ENCODE measurements around the gene LHPP. TPM values are rescaled to one million over a fixed set of nuclear protein-coding genes. Genes with fewer than 3 reads are reported as not detected.

Gene LHPP
- total RNA-seq, 1 donor from 2014 or later, result 8.4 TPM

DNA sequence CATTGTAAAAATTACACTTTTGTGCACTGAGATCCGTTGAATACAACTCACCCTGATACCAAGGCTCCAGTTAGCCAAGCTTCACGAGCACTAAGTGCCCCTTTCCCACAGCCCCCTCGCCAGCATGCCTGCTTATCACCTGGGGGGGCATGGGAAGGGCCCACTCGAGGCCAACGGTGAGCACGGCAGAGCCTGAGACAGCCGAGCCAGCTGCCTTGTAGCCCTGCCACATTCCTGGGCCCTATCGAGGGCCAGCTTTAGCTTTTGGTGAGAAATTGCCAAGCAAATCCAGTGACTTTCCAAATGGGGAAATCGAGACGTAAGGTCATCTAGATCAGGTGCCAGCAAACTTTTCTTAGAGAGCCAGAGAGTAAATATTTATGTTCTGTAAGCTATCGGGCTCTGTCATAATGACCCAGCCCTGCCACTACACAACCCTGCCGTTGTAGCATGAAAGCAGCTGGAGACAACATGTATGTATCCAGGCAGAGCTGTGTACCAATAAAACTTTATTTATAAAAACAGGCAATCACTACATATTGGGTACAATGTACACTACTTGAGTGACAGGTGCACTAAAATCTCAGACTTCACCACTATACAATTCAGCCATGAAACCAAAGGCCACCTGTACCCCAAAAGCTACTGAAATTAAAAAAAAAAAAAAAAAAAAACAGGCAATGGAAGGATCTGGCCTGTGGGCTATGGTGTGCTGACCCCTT is 198.9 kb downstream of the LHPP start:
- Mint-ChIP-seq H3K9me3 (no peaks in the 10 kb centered on the region), H3K27ac (no peak overlapping the region), H3K36me3 (ENCODE audit: low read depth) (no peaks in the 10 kb centered on the region), H3K27me3 (ENCODE audit: low read depth) (no peaks in the 10 kb centered on the region), H3K4me1 (ENCODE audit: low read depth) (peaks cover 18% of the 10 kb centered on the region), H3K4me3 (ENCODE audit: low read depth) (no peak overlapping the region)
- intact Hi-C loops (cut with micrococcal nuclease), result no loop called here
- no peak for DNase-seq (ENCODE audit: low spot score)

DNA sequence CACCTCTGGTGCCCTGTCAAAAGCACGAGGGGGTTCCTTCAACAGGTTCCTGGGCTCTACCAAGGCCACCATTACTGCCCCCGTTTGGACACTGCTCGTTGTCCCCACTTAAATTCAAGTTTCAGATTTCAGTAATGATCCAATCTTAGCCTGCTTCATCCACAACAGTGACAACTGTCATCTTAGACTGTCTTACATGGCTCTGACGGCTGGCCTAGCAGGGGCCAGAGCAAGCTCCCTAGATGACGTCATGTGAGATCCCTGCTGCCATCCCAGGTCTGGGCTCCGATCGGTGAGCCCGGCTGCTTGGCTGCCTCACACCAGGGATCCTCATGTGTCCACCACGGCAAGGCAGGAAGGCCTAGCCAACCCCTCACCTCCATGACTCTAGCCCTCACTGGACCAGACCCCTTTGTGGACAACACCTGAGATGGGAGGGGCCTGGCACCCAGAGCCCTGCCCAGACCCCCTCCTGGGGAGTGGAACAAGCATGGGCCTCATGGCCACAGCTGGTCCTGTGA is 200.1 kb downstream of the LHPP start:
- no peak for DNase-seq (ENCODE audit: low spot score)
- intact Hi-C loops (cut with micrococcal nuclease), result no loop called here
- Mint-ChIP-seq H3K9me3 (no peaks in the 10 kb centered on the region), H3K27ac (no peak overlapping the region), H3K36me3 (ENCODE audit: low read depth) (no peaks in the 10 kb centered on the region), H3K27me3 (ENCODE audit: low read depth) (no peaks in the 10 kb centered on the region), H3K4me1 (ENCODE audit: low read depth) (peaks cover 15% of the 10 kb centered on the region), H3K4me3 (ENCODE audit: low read depth) (no peak overlapping the region)

DNA sequence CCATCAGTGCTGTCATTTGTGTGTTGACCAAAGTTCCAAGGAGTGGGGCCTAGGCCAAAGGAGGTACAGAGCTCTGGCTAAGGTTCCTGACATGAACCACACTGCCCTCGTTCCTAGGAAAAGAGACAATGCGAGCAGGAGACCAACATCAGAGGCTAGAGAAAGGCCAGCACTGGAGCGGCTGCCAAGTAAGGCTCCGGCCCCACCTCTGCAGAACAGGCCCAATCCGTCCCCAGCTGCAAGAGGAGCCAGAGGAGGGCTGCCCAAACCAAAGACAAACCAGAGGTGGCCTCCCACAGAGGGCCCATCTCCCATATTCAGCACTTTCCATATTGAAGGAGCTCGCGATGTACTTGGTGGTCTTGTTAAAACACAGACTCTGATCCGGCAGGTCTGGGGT is 201.6 kb downstream of the LHPP start:
- Mint-ChIP-seq H3K27ac (no peak overlapping the region), H3K4me1 (ENCODE audit: low read depth) (peaks cover 10% of the 10 kb centered on the region), H3K4me3 (ENCODE audit: low read depth) (no peak overlapping the region), H3K9me3 (no peaks in the 10 kb centered on the region), H3K27me3 (ENCODE audit: low read depth) (no peaks in the 10 kb centered on the region), H3K36me3 (ENCODE audit: low read depth) (peaks cover 4% of the 10 kb centered on the region)
- intact Hi-C loops (cut with micrococcal nuclease), result no loop called here
- DNase-seq (ENCODE audit: low spot score), result no peak

Other genes starting within 250 kb of the LHPP start
- 42.6 and 45.8 TPM in 2 replicates for gene OAT, start 42.9 kb upstream of the LHPP start, total RNA-seq
- not detected in 2 replicates for gene NKX1-2, start 11.8 kb upstream of the LHPP start, total RNA-seq